ENCODE measurements around the gene TMEM256. TPM values are rescaled to one million over a fixed set of nuclear protein-coding genes. Genes with fewer than 3 reads are reported as not detected.

The TMEM256 gene
- total RNA-seq, 4 donors from 2014 or later = 88.3 to 121 (median 103) TPM

DNA sequence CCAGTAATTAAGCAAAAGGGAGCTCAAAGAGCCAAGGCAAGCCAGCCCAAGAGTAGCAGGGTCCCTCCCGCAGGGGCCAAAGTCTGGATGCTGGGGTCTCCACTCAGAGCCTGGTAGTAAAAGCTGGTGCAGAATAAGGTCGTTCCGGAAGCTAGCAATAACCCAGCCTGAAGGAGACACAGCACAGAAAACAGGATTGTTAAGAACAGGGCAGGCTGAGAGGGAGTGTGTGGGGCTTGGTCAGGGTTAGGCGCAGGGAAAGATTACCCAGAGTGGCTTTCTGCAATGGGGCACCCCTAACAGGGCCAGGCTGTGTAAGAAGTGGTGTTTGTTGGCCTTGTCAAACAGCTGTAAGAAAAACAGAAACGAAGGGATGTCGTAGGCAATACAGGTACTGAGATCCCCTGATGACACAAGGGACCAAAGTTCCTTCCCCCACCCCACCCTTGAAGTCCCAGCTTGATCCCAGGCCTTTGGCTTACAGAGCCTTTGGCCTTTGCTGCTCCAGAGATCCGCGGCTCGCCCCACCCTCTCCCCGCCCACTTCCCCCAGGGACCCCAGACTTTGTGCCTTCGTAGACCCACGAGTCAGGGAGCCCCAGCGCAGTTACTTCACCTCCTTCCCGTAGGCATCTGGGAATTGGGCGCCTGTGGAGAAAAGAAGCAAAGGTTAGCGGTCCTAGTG is 712 bp downstream of the TMEM256 start:
- whole genome bisulfite sequencing, 2 donors = 7 to 14% methylated on average over 6 to 16 of the region's 16 CpGs
- DNase-seq (ENCODE audit: low spot score in 2 of 2) = peak; percentile 56 to 57
- Histone ChIP-seq H3K4me1 (peaks cover 0 to 56% (median 21%) of the 10 kb centered on the region in 4 donors), H3K27me3 (no peaks in the 10 kb centered on the region), H3K4me3 (peak overlapping the region; percentile 55 to 96 (median 66)), H3K9me3 (no peaks in the 10 kb centered on the region), H3K27ac (peak overlapping the region; percentile 85 to 98 (median 96)), H3K36me3 (peaks cover 0 to 10% (median 0%) of the 10 kb centered on the region in 3 donors)
- TF ChIP-seq CTCF (IDR thresholded peaks at IDR 0.05) = no peak
- TF ChIP-seq EP300 (IDR thresholded peaks at IDR 0.05) = no peak
- no peak for TF ChIP-seq POLR2A (IDR thresholded peaks at IDR 0.05)

- Histone ChIP-seq H3K9me3 (no peaks in the 10 kb centered on the region), H3K36me3 (peaks cover 0 to 5% (median 0%) of the 10 kb centered on the region in 3 donors), H3K4me3 (no peak overlapping the region), H3K27me3 (no peaks in the 10 kb centered on the region), H3K4me1 (peaks cover 0 to 39% (median 23%) of the 10 kb centered on the region in 4 donors), H3K27ac (no peak overlapping the region)
- WGBS, 2 donors = 86 to 89% methylated on average over 2 of the region's 2 CpGs
- TF ChIP-seq EP300 (IDR thresholded peaks at IDR 0.05) (no peak), POLR2A (IDR thresholded peaks at IDR 0.05) (no peak), CTCF (IDR thresholded peaks at IDR 0.05) (no peak)
- DNase-seq (ENCODE audit: low spot score in 2 of 2) = no peak
Measured at GRCh38 chr17:7398612-7399011, 5.3 kb downstream of the TMEM256 start.

GRCh38 chr17:7396147-7396546 is 7.8 kb downstream of the TMEM256 start:
- 87 to 89% methylated on average over 4 of the region's 4 CpGs for WGBS, 2 donors

GRCh38 chr17:7394452-7395191 is 9.3 kb downstream of the TMEM256 start, which contains the start of gene PLSCR3:
TSS of gene PLSCR3 (minus strand) at chr17:7394525. CDS start at chr17:7394110, 415 bp downstream.
- H3K36me3 ChIP-seq = peaks cover 0 to 34% (median 0%) of the 10 kb centered on the region in 3 donors
- H3K27me3 ChIP-seq = no peaks in the 10 kb centered on the region
- DNase-seq (ENCODE audit: low spot score in 2 of 2) = peak; percentile 74 to 76
- H3K4me3 ChIP-seq = peak within 1 kb of the TSS; percentile 77 to 95 (median 88)
- peaks cover 0 to 27% (median 15%) of the 10 kb centered on the region in 4 donors for H3K4me1 ChIP-seq
- TF ChIP-seq POLR2A (IDR thresholded peaks at IDR 0.05) = peak; percentile 83 to 90
- peak in 1 of 2 donors; percentile 93 for TF ChIP-seq EP300 (IDR thresholded peaks at IDR 0.05)
- peak in 4 of 5 experiments; percentile 28 to 72 (median 52) for TF ChIP-seq CTCF (IDR thresholded peaks at IDR 0.05)
- WGBS, 2 donors = 0% methylated on average over 12 to 23 of the region's 71 CpGs
- peak within 1 kb of the TSS; percentile 86 to 96 (median 91) for H3K27ac ChIP-seq
- no peaks in the 10 kb centered on the region for H3K9me3 ChIP-seq

More at GRCh38 chr17:7396147-7396546, 7.8 kb downstream of the TMEM256 start:
- H3K4me3 ChIP-seq = no peak overlapping the region
- H3K36me3 ChIP-seq = peaks cover 0 to 19% (median 0%) of the 10 kb centered on the region in 3 donors
- no peak for DNase-seq (ENCODE audit: low spot score in 2 of 2)
- H3K27ac ChIP-seq = no peak overlapping the region
- peaks cover 0 to 32% (median 15%) of the 10 kb centered on the region in 4 donors for H3K4me1 ChIP-seq
- H3K27me3 ChIP-seq = no peaks in the 10 kb centered on the region
- no peaks in the 10 kb centered on the region for H3K9me3 ChIP-seq
- TF ChIP-seq CTCF (IDR thresholded peaks at IDR 0.05) (no peak), EP300 (IDR thresholded peaks at IDR 0.05) (no peak), POLR2A (IDR thresholded peaks at IDR 0.05) (no peak)

Measured in tibial nerve (tissue), 4 donors.